Fibroblast of mammary gland (primary cell): Measurements from ENCODE around the gene PRKCH.

Experiments used
- DNase-seq: peaks from one replicate; pipeline ENCODE4 v3.0.0-alpha.2; 2010; ENCODE audit warnings: low read depth
- H3K4me3 ChIP-seq: 2 replicates; pipeline ENCODE4 v1.5.1; 2011; ENCODE audit warnings: low read depth, mild to moderate bottlenecking, low read length, moderate library complexity; ENCODE audit not compliant: control insufficient read depth
- TF ChIP-seq, protein P1 (sequence below): conservative IDR thresholded peaks from 2 replicates; pipeline ENCODE4 v1.5.1; 2011; ENCODE audit warnings: low read depth, low read length, inconsistent platforms; ENCODE audit not compliant: control insufficient read depth, insufficient read depth

PRKCH gene

DNA sequence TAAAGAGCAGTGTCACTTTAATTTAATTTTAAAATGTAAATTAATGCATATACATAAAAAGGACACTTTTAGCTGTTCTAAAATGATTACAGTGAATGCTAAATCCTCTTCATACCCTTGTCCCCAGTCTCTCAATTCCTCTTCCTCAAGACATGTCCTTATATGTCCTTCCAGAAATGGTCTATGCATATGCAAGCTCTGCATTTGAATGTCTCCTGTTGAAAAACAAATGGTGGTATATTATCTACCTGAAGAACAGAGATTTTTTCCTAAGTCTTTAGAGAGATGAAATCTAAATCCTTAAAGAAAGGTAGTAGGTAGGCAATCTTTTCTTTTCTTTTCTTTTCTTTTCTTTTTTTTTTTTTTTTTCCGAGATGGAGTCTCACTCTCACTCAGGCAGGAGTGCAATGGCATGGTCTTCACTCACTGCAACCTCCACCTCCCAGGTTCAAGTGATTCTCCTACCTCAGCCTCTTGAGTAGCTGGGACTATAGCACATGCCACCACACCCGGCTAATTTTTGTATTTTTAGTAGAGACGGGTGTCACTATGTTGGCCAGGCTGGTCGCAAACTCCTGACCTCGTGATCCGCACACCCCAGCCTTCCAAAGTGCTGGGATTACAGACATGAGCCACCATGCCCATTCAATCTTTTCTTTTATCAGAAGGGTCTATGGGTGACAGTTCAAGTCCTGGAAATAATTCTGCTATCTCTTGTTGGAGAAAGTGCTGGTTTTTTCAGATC, 180.5 kb downstream of the PRKCH start:
- H3K4me3 ChIP-seq = no peak overlapping the region
- TF ChIP-seq, protein P1, sequence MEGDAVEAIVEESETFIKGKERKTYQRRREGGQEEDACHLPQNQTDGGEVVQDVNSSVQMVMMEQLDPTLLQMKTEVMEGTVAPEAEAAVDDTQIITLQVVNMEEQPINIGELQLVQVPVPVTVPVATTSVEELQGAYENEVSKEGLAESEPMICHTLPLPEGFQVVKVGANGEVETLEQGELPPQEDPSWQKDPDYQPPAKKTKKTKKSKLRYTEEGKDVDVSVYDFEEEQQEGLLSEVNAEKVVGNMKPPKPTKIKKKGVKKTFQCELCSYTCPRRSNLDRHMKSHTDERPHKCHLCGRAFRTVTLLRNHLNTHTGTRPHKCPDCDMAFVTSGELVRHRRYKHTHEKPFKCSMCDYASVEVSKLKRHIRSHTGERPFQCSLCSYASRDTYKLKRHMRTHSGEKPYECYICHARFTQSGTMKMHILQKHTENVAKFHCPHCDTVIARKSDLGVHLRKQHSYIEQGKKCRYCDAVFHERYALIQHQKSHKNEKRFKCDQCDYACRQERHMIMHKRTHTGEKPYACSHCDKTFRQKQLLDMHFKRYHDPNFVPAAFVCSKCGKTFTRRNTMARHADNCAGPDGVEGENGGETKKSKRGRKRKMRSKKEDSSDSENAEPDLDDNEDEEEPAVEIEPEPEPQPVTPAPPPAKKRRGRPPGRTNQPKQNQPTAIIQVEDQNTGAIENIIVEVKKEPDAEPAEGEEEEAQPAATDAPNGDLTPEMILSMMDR = no peak
- DNase-seq = no peak

GRCh38 chr14:61502459-61503093, 181.2 kb downstream of the PRKCH start:
- TF ChIP-seq, protein P1 = no peak

GRCh38 chr14:61503167-61503801, 181.9 kb downstream of the PRKCH start:
- DNase-seq = no peak

More at GRCh38 chr14:61502459-61503093, 181.2 kb downstream of the PRKCH start:
- H3K4me3 ChIP-seq = no peak overlapping the region
- DNase-seq = no peak

DNA sequence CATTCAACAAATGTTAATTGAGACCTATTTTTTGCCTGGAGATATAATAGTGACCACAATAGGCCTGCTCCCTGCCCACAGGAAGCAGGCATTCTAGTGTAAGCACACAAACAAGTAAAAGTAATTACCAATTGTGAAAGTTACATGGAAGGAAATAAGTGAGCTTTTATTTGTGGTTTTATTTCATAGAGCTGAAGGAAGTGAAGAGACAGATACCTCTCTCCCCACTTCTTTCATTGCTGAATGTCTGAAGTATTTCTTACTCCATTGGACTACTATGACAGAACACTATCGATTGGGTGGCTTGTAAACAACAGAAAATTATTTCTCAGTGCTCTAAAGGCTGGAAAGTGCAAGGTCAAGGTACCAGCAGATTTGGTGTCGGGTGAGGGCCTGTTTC, 183.5 kb downstream of the PRKCH start:
- DNase-seq = no peak
- TF ChIP-seq, protein P1 = no peak
- H3K4me3 ChIP-seq = no peak overlapping the region

More at GRCh38 chr14:61503167-61503801, 181.9 kb downstream of the PRKCH start:
- no peak overlapping the region for H3K4me3 ChIP-seq
- TF ChIP-seq, protein P1 = no peak

DNA sequence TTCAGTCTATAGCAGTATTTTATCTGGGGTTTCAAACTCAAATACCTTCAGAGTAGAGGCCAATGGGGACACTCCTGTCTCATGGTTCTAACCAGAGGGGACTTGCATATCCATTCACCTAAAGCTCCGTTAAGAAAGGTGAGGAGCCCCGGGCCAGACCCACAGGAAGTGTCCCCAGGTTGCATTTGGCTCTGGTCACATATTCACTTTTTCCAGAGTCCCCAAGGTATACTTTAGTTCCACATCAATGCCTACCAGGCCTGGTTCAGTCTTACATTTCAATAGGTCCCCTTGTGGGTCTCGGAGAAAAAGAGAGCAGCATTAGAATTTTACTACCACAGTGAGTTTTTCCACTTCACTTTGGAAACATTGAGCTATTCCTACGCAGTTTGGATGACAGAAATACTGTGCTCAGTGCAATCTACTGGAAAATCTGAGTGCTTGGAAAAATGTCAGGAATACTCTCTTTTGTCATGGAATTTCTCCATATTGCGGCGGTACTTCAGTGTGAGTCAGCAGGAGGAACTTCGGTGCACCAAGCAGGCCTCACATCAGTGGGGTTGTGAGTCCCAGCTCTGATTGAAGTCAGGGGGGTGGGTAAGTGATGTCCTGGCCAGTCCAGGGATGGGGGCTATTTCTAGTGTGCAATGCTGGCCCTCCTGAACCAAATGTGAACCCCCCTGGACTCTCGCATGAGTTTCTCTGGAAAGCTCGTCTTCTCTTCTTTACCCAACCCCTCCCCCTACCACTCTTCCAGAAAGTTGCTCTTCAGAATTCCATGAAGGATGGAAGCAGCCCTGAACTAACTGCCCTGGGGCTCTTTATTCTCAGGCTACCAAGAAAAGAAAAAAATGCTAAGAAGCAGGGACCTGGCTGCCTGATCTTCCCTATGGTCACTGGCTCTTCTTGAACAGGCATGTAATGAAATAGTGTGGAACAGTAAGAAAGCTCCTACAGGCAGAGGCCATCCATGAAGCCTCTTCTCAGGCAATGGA, 184.7 kb downstream of the PRKCH start:
- TF ChIP-seq, protein P1 = no peak
- DNase-seq = peak; percentile 88
- H3K4me3 ChIP-seq = no peak overlapping the region

GRCh38 chr14:61508526-61508925, 187.1 kb downstream of the PRKCH start:
- TF ChIP-seq, protein P1 = no peak
- H3K4me3 ChIP-seq = no peak overlapping the region
- DNase-seq = no peak
